ENCODE measurements around the gene SRRM2.

DNA sequence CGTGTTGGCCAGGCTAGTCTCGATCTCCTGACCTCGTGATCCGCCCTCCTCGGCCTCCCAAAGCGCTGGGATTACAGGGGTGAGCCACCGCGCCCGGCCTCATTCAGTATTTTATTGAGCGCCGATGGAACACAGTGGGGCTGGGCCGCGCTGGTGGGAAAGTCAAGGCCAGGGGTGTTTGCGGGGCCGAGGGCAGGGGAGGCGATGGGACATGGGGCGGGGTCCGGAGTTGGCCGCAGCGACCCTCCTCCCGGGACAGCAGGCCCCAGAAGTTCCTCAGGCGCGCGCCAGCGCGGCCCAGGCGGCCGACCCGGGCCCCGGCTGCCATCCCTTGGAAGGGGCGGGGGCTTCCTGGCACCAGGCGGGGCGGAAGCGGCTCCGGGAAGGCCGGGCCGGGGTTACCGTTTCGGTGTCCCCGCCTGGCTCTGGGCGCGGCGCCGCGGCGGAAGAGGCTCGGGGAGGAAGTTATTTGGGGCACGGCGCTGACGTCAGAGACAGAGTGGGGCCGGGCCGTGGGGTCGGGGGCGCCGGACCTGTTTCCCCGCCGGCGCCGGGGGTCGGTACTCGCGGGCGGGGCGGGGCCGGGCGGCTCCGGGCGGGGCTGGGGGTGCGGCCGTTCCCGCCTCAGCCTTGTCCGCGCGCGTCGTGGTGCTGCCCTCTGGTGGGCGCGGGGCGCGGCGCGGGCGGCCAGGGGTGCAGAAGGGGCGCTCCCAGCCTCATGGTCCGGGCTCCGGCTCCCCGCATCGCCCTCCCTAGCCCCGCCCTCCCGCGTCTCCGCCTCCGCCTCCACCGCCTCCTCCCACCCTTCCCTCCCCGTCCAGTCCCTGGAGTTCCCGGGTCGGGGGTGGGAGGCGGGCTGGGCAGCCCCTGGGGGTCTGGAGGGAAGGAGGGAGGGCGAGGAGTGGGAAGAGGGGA lies 31.5 kb upstream of the SRRM2 start:
- peak; percentile 62; the same call in 1 of the 2 replicates for TF ChIP-seq POLR2A (IDR thresholded peaks at IDR 0.05; ENCODE audit: low read depth, low read length)
- no peak for TF ChIP-seq TAF1 (IDR thresholded peaks at IDR 0.05; ENCODE audit: borderline replicate concordance, low read depth, low read length)

All from GM12892 (cell line).